GM21515 (cell line): ENCODE data around the gene DBN1.

Experiments used
- ATAC-seq: cut with Tn5 transposase; IDR thresholded peaks from one replicate; pipeline ENCODE4 v1.9.1; 2021; ENCODE audit not compliant: unreplicated experiment

DBN1 gene

DNA sequence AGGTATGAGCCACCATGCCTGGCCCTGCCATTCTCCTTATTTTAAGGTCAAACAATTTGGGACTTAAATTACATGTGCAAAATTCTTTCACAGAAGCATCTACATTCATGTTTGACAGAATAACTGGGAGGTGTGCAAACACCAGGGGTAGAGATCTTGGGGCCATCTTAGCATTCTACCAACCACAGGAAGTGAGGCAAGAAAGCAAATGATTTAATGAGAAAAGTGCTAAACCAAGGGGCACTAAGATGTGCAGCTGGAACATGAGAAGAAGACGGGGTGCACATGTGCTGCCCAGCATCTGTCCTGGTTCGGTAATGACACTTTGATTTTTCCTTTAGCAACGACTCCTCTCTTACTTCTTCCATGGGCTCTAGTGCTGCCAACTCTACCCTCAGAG, 62.9 kb downstream of the DBN1 start:
- no peak for ATAC-seq

- no peak for ATAC-seq
These were observed 64.2 kb downstream of the DBN1 start, which contains the start of gene F12 for GRCh38 chr5:177409043-177409801. Gene F12, minus strand, starts transcription at chr5:177409564. Its CDS starts 37 bp downstream, at chr5:177409527.
